ENCODE measurements around the gene ITGA2B. TPM values are rescaled to one million over a fixed set of nuclear protein-coding genes. Genes with fewer than 3 reads are reported as not detected.

The ITGA2B gene
- total RNA-seq (2014; rRNA removed; shearing (Covaris generic)) (not detected in 2 replicates), polyA plus RNA-seq (2016; fragmentation: Nextera tagmentation; extraction: Ambion mirVana) (not detected in 2 replicates)

DNA sequence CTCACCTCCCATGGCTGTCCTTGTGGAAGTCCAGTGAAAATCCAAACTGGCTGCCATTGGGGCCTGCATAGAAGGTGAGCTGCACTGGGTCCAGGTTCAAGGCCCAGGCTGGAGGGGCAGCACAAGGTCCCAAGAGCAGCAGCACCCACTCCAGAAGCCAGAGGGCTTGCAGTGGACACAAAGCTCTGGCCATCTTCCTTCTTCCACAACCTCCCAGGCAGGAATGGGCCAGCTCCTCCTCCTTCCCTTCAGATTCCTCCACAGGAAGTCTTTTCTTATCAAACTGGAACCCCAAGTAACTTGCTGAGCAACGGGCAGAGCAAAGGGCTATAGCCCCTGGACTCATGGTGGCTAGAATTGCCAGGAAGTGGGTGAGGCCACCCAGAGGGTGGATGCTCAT lies at the start of gene ITGA2B:
TSS of gene ITGA2B (minus strand) at position 369 of the 400 bp plus-strand sequence. CDS start at position 193, 176 bp downstream.
- no peaks in the 10 kb centered on the region for H3K36me3 ChIP-seq (ENCODE audit: low read depth)
- H3K27me3 ChIP-seq (replicated peaks; ENCODE audit: insufficient read depth) = peaks cover 20% of the 10 kb centered on the region; the same call in 1 of the 2 replicates
- no peaks in the 10 kb centered on the region for H4K20me1 ChIP-seq (ENCODE audit: insufficient read depth)
- H3K27ac ChIP-seq = no peak within 1 kb of the TSS
- H3K9me2 ChIP-seq (ENCODE audit: insufficient read depth) = no peaks in the 10 kb centered on the region
- H3K4me3 ChIP-seq = no peak within 1 kb of the TSS
- 85 to 92% methylated on average over 1 of the region's 1 CpG for WGBS, 2 experiments (ENCODE audit: low coverage in 1 of 2, low lambda C conversion rate in 2 of 2, missing lambda C conversion rate in 2 of 2)
- no peaks in the 10 kb centered on the region for H3K79me2 ChIP-seq (ENCODE audit: insufficient read depth)
- no peaks in the 10 kb centered on the region for H3K4me1 ChIP-seq (ENCODE audit: insufficient read depth)
- H3K9ac ChIP-seq = no peak within 1 kb of the TSS
- H3F3A ChIP-seq (ENCODE audit: insufficient read depth) = peaks cover 8% of the 10 kb centered on the region; the same call in 1 of the 2 replicates
- H3K4me2 ChIP-seq (ENCODE audit: unreplicated experiment) = no peak within 1 kb of the TSS
- DNase-seq = no peak
- no peak within 1 kb of the TSS for H2AFZ ChIP-seq
- in situ Hi-C loops (cut with MboI) = no loop called here
- H3K9me3 ChIP-seq (ENCODE audit: low read depth) = no peaks in the 10 kb centered on the region
- TF ChIP-seq EZH2phosphoT487 (IDR thresholded peaks at IDR 0.05; ENCODE audit: insufficient read depth, low read depth) (no peak), EZH2 (IDR thresholded peaks at IDR 0.05; ENCODE audit: insufficient read depth, poor library complexity, severe bottlenecking) (no peak)

DNA sequence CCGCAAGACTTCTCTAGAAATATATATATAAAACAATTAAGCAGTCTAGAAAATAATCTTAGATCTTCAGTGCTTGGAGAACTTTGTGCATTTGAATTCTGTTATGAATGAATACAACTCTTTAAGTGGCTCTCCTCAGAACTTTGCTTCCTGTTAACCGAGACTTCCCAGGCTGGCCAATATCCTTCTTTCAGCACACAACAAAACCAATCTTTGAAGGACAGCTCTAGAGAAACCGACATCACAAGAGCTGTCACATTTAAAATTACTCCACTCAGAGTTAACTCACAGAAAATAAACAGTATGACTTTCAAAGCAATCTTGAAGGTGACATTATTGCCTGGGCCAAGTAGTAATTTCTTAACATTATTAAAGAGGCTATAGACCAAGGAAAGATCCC lies 49.7 kb upstream of the ITGA2B start:
- Histone ChIP-seq H3F3A (ENCODE audit: insufficient read depth) (no peaks in the 10 kb centered on the region), H2AFZ (no peak overlapping the region), H4K20me1 (ENCODE audit: insufficient read depth) (no peaks in the 10 kb centered on the region), H3K4me2 (ENCODE audit: unreplicated experiment) (no peak overlapping the region), H3K79me2 (ENCODE audit: insufficient read depth) (peaks cover 78% of the 10 kb centered on the region), H3K27me3 (replicated peaks; ENCODE audit: insufficient read depth) (no peaks in the 10 kb centered on the region), H3K36me3 (ENCODE audit: low read depth) (peaks cover 9% of the 10 kb centered on the region), H3K4me1 (ENCODE audit: insufficient read depth) (no peaks in the 10 kb centered on the region), H3K4me3 (no peak overlapping the region), H3K9ac (no peak overlapping the region), H3K27ac (no peak overlapping the region), H3K9me3 (ENCODE audit: low read depth) (no peaks in the 10 kb centered on the region), H3K9me2 (ENCODE audit: insufficient read depth) (no peaks in the 10 kb centered on the region)
- DNase-seq = no peak
- WGBS, 2 experiments (ENCODE audit: low coverage in 1 of 2, low lambda C conversion rate in 2 of 2, missing lambda C conversion rate in 2 of 2) = 85 to 90% methylated on average over 3 of the region's 3 CpGs
- TF ChIP-seq EZH2 (IDR thresholded peaks at IDR 0.05; ENCODE audit: insufficient read depth, poor library complexity, severe bottlenecking) = no peak
- no peak for TF ChIP-seq EZH2phosphoT487 (IDR thresholded peaks at IDR 0.05; ENCODE audit: insufficient read depth, low read depth)
- in situ Hi-C loops (cut with MboI) = no loop called here

DNA sequence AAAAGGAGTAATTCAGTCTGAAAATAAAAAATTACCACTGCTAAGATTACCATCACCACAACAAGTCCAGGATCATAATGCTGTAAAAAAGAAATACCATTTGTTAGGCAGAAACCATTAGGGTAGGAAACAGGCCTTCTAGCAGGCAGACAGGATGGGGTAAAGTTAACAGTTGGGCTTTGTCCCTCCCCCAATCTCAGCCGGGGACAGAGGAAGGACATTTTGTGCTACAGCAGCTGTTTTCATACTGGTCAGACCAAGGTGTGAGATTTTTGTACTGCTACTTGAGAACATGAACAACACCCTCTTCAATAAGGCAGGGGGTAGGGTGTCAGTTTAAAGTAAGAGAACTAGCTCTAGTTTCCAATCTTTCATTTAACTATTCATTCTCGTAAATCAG lies 49.2 kb upstream of the ITGA2B start:
- Histone ChIP-seq H4K20me1 (ENCODE audit: insufficient read depth) (no peaks in the 10 kb centered on the region), H2AFZ (no peak overlapping the region), H3K9me3 (ENCODE audit: low read depth) (no peaks in the 10 kb centered on the region), H3K27me3 (replicated peaks; ENCODE audit: insufficient read depth) (no peaks in the 10 kb centered on the region), H3K4me2 (ENCODE audit: unreplicated experiment) (no peak overlapping the region), H3K4me1 (ENCODE audit: insufficient read depth) (no peaks in the 10 kb centered on the region), H3K4me3 (no peak overlapping the region), H3K36me3 (ENCODE audit: low read depth) (peaks cover 12% of the 10 kb centered on the region), H3K27ac (no peak overlapping the region), H3K9me2 (ENCODE audit: insufficient read depth) (no peaks in the 10 kb centered on the region), H3F3A (ENCODE audit: insufficient read depth) (no peaks in the 10 kb centered on the region), H3K79me2 (ENCODE audit: insufficient read depth) (peaks cover 72% of the 10 kb centered on the region), H3K9ac (no peak overlapping the region)
- WGBS, 2 experiments (ENCODE audit: low coverage in 1 of 2, low lambda C conversion rate in 2 of 2, missing lambda C conversion rate in 2 of 2) = 50 to 55% methylated on average over 2 of the region's 2 CpGs
- TF ChIP-seq EZH2 (IDR thresholded peaks at IDR 0.05; ENCODE audit: insufficient read depth, poor library complexity, severe bottlenecking) (no peak), EZH2phosphoT487 (IDR thresholded peaks at IDR 0.05; ENCODE audit: insufficient read depth, low read depth) (no peak)
- in situ Hi-C loops (cut with MboI) = no loop called here
- no peak for DNase-seq

DNA sequence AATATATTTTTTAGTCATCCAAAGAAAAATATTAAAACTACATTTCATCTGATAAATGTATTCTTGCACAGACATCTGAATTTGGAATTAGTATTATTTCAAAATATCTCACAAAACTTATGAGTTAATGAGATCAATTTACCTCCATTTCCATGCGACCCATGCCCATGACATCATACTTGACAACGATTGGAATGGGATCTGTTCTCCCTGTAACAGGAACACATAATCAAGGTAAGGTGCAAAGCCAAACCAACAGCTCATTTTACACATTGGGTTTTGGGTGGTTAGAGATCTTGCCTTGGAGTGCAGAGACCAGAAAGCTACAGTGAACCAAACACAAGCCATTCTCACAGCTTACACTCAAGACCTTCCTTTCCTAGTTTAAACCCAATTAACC lies 46.9 kb upstream of the ITGA2B start:
- H2AFZ ChIP-seq = no peak overlapping the region
- peaks cover 69% of the 10 kb centered on the region for H3K79me2 ChIP-seq (ENCODE audit: insufficient read depth)
- H3K36me3 ChIP-seq (ENCODE audit: low read depth) = peaks cover 33% of the 10 kb centered on the region
- H3K4me1 ChIP-seq (ENCODE audit: insufficient read depth) = no peaks in the 10 kb centered on the region
- H3K4me3 ChIP-seq = no peak overlapping the region
- no peaks in the 10 kb centered on the region for H3K27me3 ChIP-seq (replicated peaks; ENCODE audit: insufficient read depth)
- H3K9me2 ChIP-seq (ENCODE audit: insufficient read depth) = no peaks in the 10 kb centered on the region
- no peaks in the 10 kb centered on the region for H3K9me3 ChIP-seq (ENCODE audit: low read depth)
- DNase-seq = no peak
- no peak overlapping the region for H3K4me2 ChIP-seq (ENCODE audit: unreplicated experiment)
- no peak overlapping the region for H3K27ac ChIP-seq
- in situ Hi-C loops (cut with MboI) = no loop called here
- no peak overlapping the region for H3K9ac ChIP-seq
- TF ChIP-seq EZH2phosphoT487 (IDR thresholded peaks at IDR 0.05; ENCODE audit: insufficient read depth, low read depth) (no peak), EZH2 (IDR thresholded peaks at IDR 0.05; ENCODE audit: insufficient read depth, poor library complexity, severe bottlenecking) (no peak)
- no peaks in the 10 kb centered on the region for H4K20me1 ChIP-seq (ENCODE audit: insufficient read depth)
- WGBS, 2 experiments (ENCODE audit: low coverage in 1 of 2, low lambda C conversion rate in 2 of 2, missing lambda C conversion rate in 2 of 2) = 98 to 100% methylated on average over 2 of the region's 2 CpGs
- no peaks in the 10 kb centered on the region; the same call in 1 of the 2 replicates for H3F3A ChIP-seq (ENCODE audit: insufficient read depth)

All from GM23248 (cell line).